Muscle layer of colon (tissue), 2 donors: Measurements from ENCODE around the gene ATXN3L.

Source experiments
- H3K27ac ChIP-seq: one replicate; pipeline ENCODE4 v1.7.0; 2013; ENCODE audit warnings: low read depth, mild to moderate bottlenecking, low read length, moderate library complexity
- H3K27me3 ChIP-seq, 2 donors: one replicate each; pipeline ENCODE4 v1.7.0; 2013; ENCODE audit warnings: low read length in 2 of 2, mild to moderate bottlenecking in 2 of 2; ENCODE audit not compliant: insufficient read depth in 2 of 2, control insufficient read depth in 1 of 2
- H3K36me3 ChIP-seq: one replicate; pipeline ENCODE4 v1.7.0; 2013; ENCODE audit warnings: mild to moderate bottlenecking, low read length; ENCODE audit not compliant: insufficient read depth
- H3K4me1 ChIP-seq: one replicate; pipeline ENCODE4 v1.7.0; 2013; ENCODE audit warnings: mild to moderate bottlenecking, low read length; ENCODE audit not compliant: insufficient read depth
- H3K4me3 ChIP-seq, 2 donors: one replicate each; pipeline ENCODE4 v1.7.0; 2013; ENCODE audit warnings: low read length in 2 of 2, low read depth in 1 of 2, mild to moderate bottlenecking in 1 of 2, moderate library complexity in 1 of 2
- H3K9ac ChIP-seq: one replicate; pipeline ENCODE4 v1.7.0; 2013; ENCODE audit warnings: low read length
- H3K9me3 ChIP-seq: one replicate; pipeline ENCODE4 v1.7.0; 2013; ENCODE audit warnings: mild to moderate bottlenecking, low read length
- donor health status: abdominal sarcoma.
- donor health status: Adenocarcinoma of cecum.

The ATXN3L gene

DNA sequence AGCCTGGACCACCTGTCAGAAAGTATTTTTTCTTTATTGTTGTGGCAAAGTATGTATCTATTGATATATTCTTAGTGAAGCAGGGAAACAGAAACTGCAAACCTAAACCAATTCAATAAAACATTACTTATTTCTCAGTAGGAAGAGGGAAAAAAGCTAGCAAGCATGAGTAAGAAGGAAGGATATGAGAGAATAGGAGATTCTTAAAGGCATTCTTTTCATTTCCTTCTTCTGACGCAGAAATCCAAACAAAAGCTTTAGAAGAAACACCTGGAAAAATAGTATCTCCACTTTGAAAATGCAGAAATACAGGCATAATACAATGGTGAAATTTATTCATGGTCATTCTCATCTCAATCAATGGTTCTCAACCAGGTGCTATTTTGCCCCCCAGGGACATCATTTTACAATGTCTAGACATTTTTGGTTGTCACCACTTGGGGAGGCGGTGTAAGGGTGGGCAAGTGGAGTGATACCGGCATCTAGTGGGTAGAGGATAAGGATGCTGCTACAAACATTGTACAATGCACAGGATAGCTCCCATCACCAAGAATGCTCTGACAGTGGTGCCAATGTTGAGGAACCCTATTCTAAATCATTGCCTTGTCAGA is 21.7 kb upstream of the ATXN3L start:
- no peaks in the 10 kb centered on the region for H3K27me3 ChIP-seq
- no peak overlapping the region for H3K9ac ChIP-seq
- no peak overlapping the region for H3K4me3 ChIP-seq
- H3K9me3 ChIP-seq = no peaks in the 10 kb centered on the region
- no peak overlapping the region for H3K27ac ChIP-seq
- H3K4me1 ChIP-seq = no peaks in the 10 kb centered on the region
- no peaks in the 10 kb centered on the region for H3K36me3 ChIP-seq

DNA sequence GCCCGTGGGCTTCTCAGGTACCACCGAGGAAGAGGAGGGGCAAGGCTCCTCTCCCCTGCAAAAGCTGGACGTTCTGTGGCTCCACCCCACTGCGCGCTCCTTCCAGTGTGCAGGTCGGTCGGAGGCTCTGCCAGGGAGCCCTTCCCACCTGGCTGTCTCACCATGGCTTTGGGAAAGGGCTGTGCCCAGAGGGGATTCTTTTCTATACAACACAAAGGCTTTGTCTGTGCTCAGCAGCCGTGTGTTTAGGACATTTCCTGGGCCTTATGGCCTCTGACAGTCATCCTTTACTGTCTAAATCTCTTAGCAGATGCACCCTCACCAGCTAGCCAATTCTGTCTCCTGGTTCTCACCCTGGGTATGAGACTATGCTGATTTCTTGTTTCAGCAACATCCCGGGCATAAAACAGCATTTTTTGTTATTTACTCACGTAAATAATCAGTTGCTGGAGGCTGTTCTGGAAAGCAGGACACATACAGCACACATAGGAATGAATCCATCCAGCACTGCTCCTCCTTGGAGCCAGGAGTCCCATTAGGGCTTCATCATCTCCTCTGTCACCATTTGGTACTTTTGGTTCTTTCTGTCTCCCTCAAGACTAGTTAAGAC is 20.4 kb upstream of the ATXN3L start:
- H3K27me3 ChIP-seq = no peaks in the 10 kb centered on the region
- H3K4me3 ChIP-seq = no peak overlapping the region
- no peaks in the 10 kb centered on the region for H3K4me1 ChIP-seq
- H3K9me3 ChIP-seq = no peaks in the 10 kb centered on the region
- H3K36me3 ChIP-seq = no peaks in the 10 kb centered on the region
- no peak overlapping the region for H3K9ac ChIP-seq
- H3K27ac ChIP-seq = no peak overlapping the region

- no peak overlapping the region for H3K9ac ChIP-seq
- no peaks in the 10 kb centered on the region for H3K4me1 ChIP-seq
- H3K4me3 ChIP-seq = no peak overlapping the region
- H3K27ac ChIP-seq = no peak overlapping the region
- H3K27me3 ChIP-seq = no peaks in the 10 kb centered on the region
- H3K9me3 ChIP-seq = no peaks in the 10 kb centered on the region
- no peaks in the 10 kb centered on the region for H3K36me3 ChIP-seq
Observed at GRCh38 chrX:13339607-13340006, 19.8 kb upstream of the ATXN3L start.

GRCh38 chrX:13338996-13339515 is 19.2 kb upstream of the ATXN3L start:
- H3K27me3 ChIP-seq = no peaks in the 10 kb centered on the region

DNA sequence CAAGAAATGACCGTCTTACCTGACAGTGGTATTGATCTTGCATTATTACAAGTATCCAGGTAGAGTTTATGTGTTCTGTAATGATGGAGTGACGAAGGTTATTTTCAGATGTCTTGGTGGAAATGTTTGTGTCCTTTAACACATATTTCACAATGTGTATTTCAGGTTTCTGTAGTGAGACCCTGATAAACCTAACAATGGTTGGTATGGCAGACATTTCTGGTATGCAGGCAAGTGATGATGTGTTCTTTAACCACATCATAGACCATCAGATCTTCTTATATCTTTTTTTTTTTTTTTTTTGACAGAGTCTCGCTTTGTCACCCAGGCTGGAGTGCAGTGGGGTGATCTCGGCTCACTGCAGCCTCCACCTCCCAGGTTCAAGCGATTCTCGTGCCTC is 14.6 kb upstream of the ATXN3L start:
- Histone ChIP-seq H3K36me3 (no peaks in the 10 kb centered on the region), H3K9ac (no peak overlapping the region), H3K4me3 (no peak overlapping the region), H3K27ac (no peak overlapping the region), H3K4me1 (no peaks in the 10 kb centered on the region), H3K27me3 (no peaks in the 10 kb centered on the region), H3K9me3 (no peaks in the 10 kb centered on the region)

More at GRCh38 chrX:13338996-13339515, 19.2 kb upstream of the ATXN3L start:
- no peaks in the 10 kb centered on the region for H3K4me1 ChIP-seq
- H3K9me3 ChIP-seq = no peaks in the 10 kb centered on the region
- H3K4me3 ChIP-seq = no peak overlapping the region
- H3K27ac ChIP-seq = no peak overlapping the region
- no peaks in the 10 kb centered on the region for H3K36me3 ChIP-seq
- no peak overlapping the region for H3K9ac ChIP-seq

DNA sequence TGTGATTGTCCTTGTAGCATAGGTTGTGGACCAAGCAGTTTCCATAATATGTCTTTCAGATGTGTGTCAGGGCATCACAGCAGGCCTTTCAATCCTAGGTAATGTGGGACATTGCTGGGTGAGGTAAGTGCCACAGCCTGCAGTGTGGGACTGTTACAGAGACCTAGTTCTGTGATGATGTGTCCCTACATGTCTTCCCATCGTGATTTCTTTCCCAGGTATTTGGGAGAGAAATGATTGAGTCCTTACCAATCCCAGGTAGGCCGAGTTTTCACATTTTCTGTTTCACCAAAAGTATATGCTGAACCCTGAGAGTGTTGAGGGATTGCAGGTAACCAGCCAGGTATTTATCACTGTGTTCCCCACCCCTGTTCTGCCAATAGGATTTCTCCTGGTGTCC is 10.6 kb upstream of the ATXN3L start:
- Histone ChIP-seq H3K9ac (no peak overlapping the region), H3K36me3 (no peaks in the 10 kb centered on the region), H3K27ac (no peak overlapping the region), H3K4me3 (no peak overlapping the region), H3K27me3 (no peaks in the 10 kb centered on the region), H3K9me3 (no peaks in the 10 kb centered on the region), H3K4me1 (no peaks in the 10 kb centered on the region)

DNA sequence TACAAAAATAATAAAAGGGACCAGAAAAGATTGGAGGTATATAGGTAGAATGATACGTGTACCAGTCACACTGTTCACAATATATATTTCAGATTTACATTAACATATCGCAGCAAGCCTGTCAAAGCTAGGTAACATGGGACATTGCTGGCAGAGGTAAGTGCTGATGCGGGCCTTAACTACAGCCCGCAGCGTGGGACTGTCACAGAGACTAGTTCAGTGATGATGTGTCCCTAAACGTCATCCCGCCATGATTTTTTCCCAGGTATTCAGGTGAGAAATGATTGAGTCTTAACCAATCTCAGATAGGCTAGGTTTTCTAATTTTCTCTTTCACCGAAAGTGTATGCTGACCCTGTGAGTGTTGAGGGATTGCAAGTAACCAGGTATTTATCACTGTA is 7.8 kb upstream of the ATXN3L start:
- H3K27me3 ChIP-seq = no peaks in the 10 kb centered on the region
- no peak overlapping the region for H3K9ac ChIP-seq
- H3K36me3 ChIP-seq = no peaks in the 10 kb centered on the region

GRCh38 chrX:13323241-13323640 is 3.4 kb upstream of the ATXN3L start:
- H3K27me3 ChIP-seq = no peaks in the 10 kb centered on the region
- no peaks in the 10 kb centered on the region for H3K9me3 ChIP-seq
- H3K4me1 ChIP-seq = no peaks in the 10 kb centered on the region
- no peak overlapping the region for H3K4me3 ChIP-seq
- no peak overlapping the region for H3K9ac ChIP-seq
- no peak overlapping the region for H3K27ac ChIP-seq
- no peaks in the 10 kb centered on the region for H3K36me3 ChIP-seq

More for the DNA sequence above, 7.8 kb upstream of the ATXN3L start:
- Histone ChIP-seq H3K4me3 (no peak overlapping the region), H3K4me1 (no peaks in the 10 kb centered on the region), H3K27ac (no peak overlapping the region), H3K9me3 (no peaks in the 10 kb centered on the region)

DNA sequence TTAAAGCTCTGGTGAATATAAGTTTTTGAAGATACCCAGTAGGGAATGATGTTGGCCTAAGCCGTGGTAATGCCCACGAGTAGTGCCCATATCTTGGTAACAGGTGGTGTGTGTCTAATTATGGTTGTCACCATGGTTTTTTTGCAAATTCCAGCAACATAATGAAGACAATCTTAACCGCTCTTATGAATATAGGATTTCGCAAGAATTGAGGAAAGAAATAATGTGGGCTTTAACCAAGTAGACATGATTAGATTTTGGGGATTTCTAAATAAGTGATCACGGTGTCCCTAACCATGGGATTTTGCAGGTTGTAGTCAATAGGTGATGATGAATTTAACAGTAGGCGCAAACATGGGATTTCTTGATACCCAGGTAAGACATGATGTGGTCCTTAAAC is 2.5 kb downstream of the ATXN3L start:
- Histone ChIP-seq H3K36me3 (no peaks in the 10 kb centered on the region), H3K9ac (no peak overlapping the region), H3K4me1 (no peaks in the 10 kb centered on the region), H3K27ac (no peak overlapping the region), H3K9me3 (no peaks in the 10 kb centered on the region), H3K27me3 (no peaks in the 10 kb centered on the region), H3K4me3 (no peak overlapping the region)

- H3K27me3 ChIP-seq = no peaks in the 10 kb centered on the region
- H3K36me3 ChIP-seq = no peaks in the 10 kb centered on the region
- H3K4me1 ChIP-seq = no peaks in the 10 kb centered on the region
- no peaks in the 10 kb centered on the region for H3K9me3 ChIP-seq
- no peak overlapping the region for H3K4me3 ChIP-seq
- H3K27ac ChIP-seq = no peak overlapping the region
- H3K9ac ChIP-seq = no peak overlapping the region
Observed at GRCh38 chrX:13311560-13311959, 8.3 kb downstream of the ATXN3L start.

- H3K27me3 ChIP-seq = no peaks in the 10 kb centered on the region
- H3K36me3 ChIP-seq = no peaks in the 10 kb centered on the region
- no peak overlapping the region for H3K27ac ChIP-seq
- H3K9ac ChIP-seq = no peak overlapping the region
- no peaks in the 10 kb centered on the region for H3K4me1 ChIP-seq
- no peak overlapping the region for H3K4me3 ChIP-seq
- no peaks in the 10 kb centered on the region for H3K9me3 ChIP-seq
Observed at GRCh38 chrX:13309631-13310030, 10.2 kb downstream of the ATXN3L start.

DNA sequence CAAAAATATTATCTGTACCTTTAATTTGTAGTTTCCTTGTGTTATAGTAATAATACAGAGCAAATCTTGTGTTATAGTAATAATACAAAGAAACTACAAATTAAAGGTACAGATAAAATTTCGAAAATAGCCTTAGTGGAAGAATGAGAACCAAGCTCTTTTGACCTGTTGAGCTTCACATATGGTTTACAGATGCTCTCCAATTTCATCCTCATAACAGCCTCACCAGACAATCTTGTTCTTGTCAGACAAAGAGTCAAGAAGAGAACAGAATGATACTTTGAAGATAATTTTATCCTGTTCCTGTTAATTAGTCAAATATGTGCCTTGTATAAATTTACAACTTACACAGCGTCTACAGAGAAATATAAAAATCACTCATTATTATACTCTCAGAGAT is 12.8 kb downstream of the ATXN3L start:
- no peak overlapping the region for H3K9ac ChIP-seq
- no peaks in the 10 kb centered on the region for H3K4me1 ChIP-seq
- no peak overlapping the region for H3K4me3 ChIP-seq
- H3K36me3 ChIP-seq = no peaks in the 10 kb centered on the region
- no peaks in the 10 kb centered on the region for H3K27me3 ChIP-seq
- no peaks in the 10 kb centered on the region for H3K9me3 ChIP-seq
- no peak overlapping the region for H3K27ac ChIP-seq
